OCI-LY1 (cell line): ENCODE measurements around the gene TMEM179.

ENCODE experiments used
- H2AFZ ChIP-seq: fragments of 200-600 bp; sonication (generic), shearing (Covaris generic); 2 replicates; pipeline ENCODE4 v1.6.0; 2014; ENCODE audit warnings: antibody characterized with exemption, mild to moderate bottlenecking, low read length
- H3F3A ChIP-seq: fragments of 200-600 bp; sonication (generic), shearing (Covaris generic); 2 replicates; pipeline ENCODE4 v1.6.0; 2014; ENCODE audit warnings: mild to moderate bottlenecking, antibody characterized with exemption, low read length, moderate library complexity; ENCODE audit not compliant: insufficient read depth
- H3K27ac ChIP-seq: fragments of 200-600 bp; sonication (generic); 2 replicates; pipeline ENCODE4 v1.5.1; 2014; ENCODE audit warnings: low read length, mixed run types, mild to moderate bottlenecking, low read depth; ENCODE audit not compliant: poor library complexity, severe bottlenecking
- H3K27me3 ChIP-seq: fragments of 200-600 bp; sonication (generic); 2 replicates; pipeline ENCODE4 v1.6.0; 2014; ENCODE audit warnings: antibody characterized with exemption, mild to moderate bottlenecking, low read length, moderate library complexity; ENCODE audit not compliant: insufficient read depth
- H3K36me3 ChIP-seq: fragments of 200-600 bp; sonication (generic); 2 replicates; pipeline ENCODE4 v1.6.1; 2014; ENCODE audit warnings: mild to moderate bottlenecking, antibody characterized with exemption, low read length, moderate library complexity, mixed read lengths; ENCODE audit not compliant: insufficient read depth
- H3K4me1 ChIP-seq: fragments of 200-600 bp; sonication (generic); 2 replicates; pipeline ENCODE4 v1.5.1; 2014; ENCODE audit warnings: mild to moderate bottlenecking, low read length, moderate library complexity; ENCODE audit not compliant: insufficient read depth, severe bottlenecking
- H3K4me2 ChIP-seq: fragments of 200-600 bp; sonication (generic), shearing (Covaris generic); 2 replicates; pipeline ENCODE4 v1.6.1; 2014; ENCODE audit warnings: low read length
- H3K4me3 ChIP-seq: fragments of 200-600 bp; sonication (generic); 2 replicates; pipeline ENCODE4 v1.5.1; 2014; ENCODE audit warnings: low read length, low read depth, mild to moderate bottlenecking, mixed read lengths; ENCODE audit not compliant: poor library complexity, severe bottlenecking
- H3K79me2 ChIP-seq: fragments of 200-600 bp; shearing (Covaris generic); 2 replicates; pipeline ENCODE4 v1.6.1; 2016; ENCODE audit warnings: mixed run types, low read length, mixed read lengths; ENCODE audit not compliant: insufficient read depth
- H3K9ac ChIP-seq: fragments of 200-600 bp; sonication (generic), shearing (Covaris generic); 2 replicates; pipeline ENCODE4 v1.6.1; 2014; ENCODE audit warnings: mild to moderate bottlenecking, low read length, mixed read lengths
- H3K9me2 ChIP-seq: fragments of 200-600 bp; sonication (generic), shearing (Covaris generic); 2 replicates; pipeline ENCODE4 v1.6.1; 2014; ENCODE audit warnings: low read depth, mild to moderate bottlenecking, low read length, mixed read lengths
- H3K9me3 ChIP-seq: fragments of 200-600 bp; shearing (Covaris generic); 2 replicates; pipeline ENCODE4 v1.6.1; 2014; ENCODE audit warnings: low read length, mixed read lengths
- H4K20me1 ChIP-seq: fragments of 200-600 bp; sonication (generic), shearing (Covaris generic); 2 replicates; pipeline ENCODE4 v1.6.0; 2016; ENCODE audit warnings: mild to moderate bottlenecking, low read length; ENCODE audit not compliant: insufficient read depth
- EZH2 ChIP-seq: fragments of 200-600 bp; sonication (generic), shearing (Covaris generic); IDR thresholded peaks from 2 replicates; pipeline ENCODE4 v1.8.0; 2017; ENCODE audit warnings: borderline replicate concordance, mixed run types, mild to moderate bottlenecking, antibody characterized with exemption, low read length, moderate library complexity, mixed read lengths
- TF ChIP-seq, protein P1 (sequence below): fragments of 200-600 bp; sonication (generic), shearing (Covaris generic); IDR thresholded peaks from 2 replicates; pipeline ENCODE4 v1.5.1; 2017; ENCODE audit warnings: mild to moderate bottlenecking, antibody characterized with exemption, low read length, moderate library complexity, mixed read lengths

Gene TMEM179

GRCh38 chr14:104652386-104652785 is 47.8 kb upstream of the TMEM179 start:
- Histone ChIP-seq H3K79me2 (no peaks in the 10 kb centered on the region), H3K4me3 (no peak overlapping the region), H3K4me2 (no peak overlapping the region), H3K9me2 (no peaks in the 10 kb centered on the region), H4K20me1 (no peaks in the 10 kb centered on the region), H3K27ac (no peak overlapping the region), H3K27me3 (peaks cover 4% of the 10 kb centered on the region; the same call in 1 of the 2 replicates), H3K4me1 (peaks cover 17% of the 10 kb centered on the region), H3F3A (no peaks in the 10 kb centered on the region), H3K9me3 (peaks cover 10% of the 10 kb centered on the region; the same call in 1 of the 2 replicates), H2AFZ (no peak overlapping the region), H3K9ac (no peak overlapping the region), H3K36me3 (no peaks in the 10 kb centered on the region)
- TF ChIP-seq, protein P1, sequence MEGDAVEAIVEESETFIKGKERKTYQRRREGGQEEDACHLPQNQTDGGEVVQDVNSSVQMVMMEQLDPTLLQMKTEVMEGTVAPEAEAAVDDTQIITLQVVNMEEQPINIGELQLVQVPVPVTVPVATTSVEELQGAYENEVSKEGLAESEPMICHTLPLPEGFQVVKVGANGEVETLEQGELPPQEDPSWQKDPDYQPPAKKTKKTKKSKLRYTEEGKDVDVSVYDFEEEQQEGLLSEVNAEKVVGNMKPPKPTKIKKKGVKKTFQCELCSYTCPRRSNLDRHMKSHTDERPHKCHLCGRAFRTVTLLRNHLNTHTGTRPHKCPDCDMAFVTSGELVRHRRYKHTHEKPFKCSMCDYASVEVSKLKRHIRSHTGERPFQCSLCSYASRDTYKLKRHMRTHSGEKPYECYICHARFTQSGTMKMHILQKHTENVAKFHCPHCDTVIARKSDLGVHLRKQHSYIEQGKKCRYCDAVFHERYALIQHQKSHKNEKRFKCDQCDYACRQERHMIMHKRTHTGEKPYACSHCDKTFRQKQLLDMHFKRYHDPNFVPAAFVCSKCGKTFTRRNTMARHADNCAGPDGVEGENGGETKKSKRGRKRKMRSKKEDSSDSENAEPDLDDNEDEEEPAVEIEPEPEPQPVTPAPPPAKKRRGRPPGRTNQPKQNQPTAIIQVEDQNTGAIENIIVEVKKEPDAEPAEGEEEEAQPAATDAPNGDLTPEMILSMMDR: no peak
- no peak for TF ChIP-seq EZH2

DNA sequence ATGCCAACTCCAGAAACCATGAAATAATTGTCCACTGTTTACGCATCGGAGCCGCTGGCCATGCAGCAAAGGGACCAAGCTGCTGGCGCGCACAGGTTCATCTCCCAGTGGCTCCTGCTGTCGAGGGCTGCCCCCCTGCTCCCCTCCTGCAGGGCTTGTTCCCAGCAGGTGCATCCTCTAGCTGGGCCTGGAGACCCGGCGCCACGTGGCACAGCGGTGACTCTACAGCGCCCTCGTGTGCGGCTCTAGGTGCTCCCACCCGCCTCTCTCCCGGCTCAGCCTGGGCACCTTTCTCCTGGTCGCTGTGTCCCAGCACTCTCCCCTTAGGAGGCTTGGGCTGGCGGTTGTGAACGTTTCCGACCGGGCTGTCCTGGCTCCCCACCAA is 47.3 kb upstream of the TMEM179 start:
- Histone ChIP-seq H3F3A (no peaks in the 10 kb centered on the region), H3K27ac (no peak overlapping the region), H3K9ac (no peak overlapping the region), H3K36me3 (no peaks in the 10 kb centered on the region), H3K79me2 (no peaks in the 10 kb centered on the region), H3K4me3 (no peak overlapping the region), H3K4me1 (peaks cover 12% of the 10 kb centered on the region), H3K9me3 (peaks cover 10% of the 10 kb centered on the region; the same call in 1 of the 2 replicates), H3K9me2 (no peaks in the 10 kb centered on the region), H3K27me3 (peaks cover 4% of the 10 kb centered on the region; the same call in 1 of the 2 replicates), H4K20me1 (no peaks in the 10 kb centered on the region), H3K4me2 (no peak overlapping the region), H2AFZ (no peak overlapping the region)
- TF ChIP-seq, protein P1: no peak
- no peak for TF ChIP-seq EZH2

DNA sequence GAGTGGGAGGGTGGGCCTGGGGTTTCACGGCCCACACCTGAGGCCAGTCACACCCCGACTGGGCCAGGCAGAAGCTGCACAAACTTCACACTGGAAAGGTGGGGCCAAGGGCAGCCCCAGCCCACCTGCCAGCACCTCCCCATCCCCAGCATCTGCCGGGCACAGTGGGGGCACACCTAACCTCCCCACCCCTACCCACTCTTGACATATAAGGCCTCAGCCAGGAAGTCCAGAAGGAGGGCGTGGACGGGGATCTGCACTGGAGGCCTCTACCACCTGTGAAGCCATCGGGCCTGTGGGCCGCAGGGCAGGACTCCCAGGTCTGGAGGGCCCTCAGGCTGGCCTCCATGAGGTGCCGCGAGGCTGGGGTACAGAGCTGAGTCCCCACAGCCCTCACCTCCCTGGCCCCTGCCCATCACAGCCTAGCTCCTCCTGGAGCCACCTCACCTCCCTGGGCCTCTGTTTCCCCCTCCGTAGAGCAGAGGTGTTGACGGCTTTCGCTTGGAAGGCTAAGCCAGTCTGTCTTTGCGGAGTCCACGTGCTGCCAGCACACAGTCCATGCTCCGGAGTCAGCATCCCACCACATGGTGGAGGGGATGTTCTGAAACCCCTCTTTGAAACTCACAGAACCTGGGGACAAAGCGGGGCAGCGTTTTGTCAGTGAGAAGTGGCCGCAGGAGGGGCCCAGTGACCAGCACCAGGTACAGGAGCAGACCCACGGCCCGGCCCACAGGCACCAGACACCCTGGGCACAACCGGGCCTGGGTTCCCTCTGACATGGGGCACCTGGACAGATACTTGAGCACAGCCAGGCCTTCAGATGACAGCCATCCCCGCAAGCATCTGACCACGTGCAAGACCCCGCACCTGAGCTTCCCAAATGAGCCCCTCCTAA is 46.7 kb upstream of the TMEM179 start:
- Histone ChIP-seq H2AFZ (no peak overlapping the region), H3K4me2 (no peak overlapping the region), H3K36me3 (no peaks in the 10 kb centered on the region), H3K9ac (no peak overlapping the region), H3K79me2 (no peaks in the 10 kb centered on the region), H4K20me1 (no peaks in the 10 kb centered on the region), H3K27ac (no peak overlapping the region), H3K4me3 (no peak overlapping the region), H3F3A (no peaks in the 10 kb centered on the region), H3K9me2 (no peaks in the 10 kb centered on the region), H3K27me3 (peaks cover 4% of the 10 kb centered on the region; the same call in 1 of the 2 replicates), H3K9me3 (peaks cover 10% of the 10 kb centered on the region; the same call in 1 of the 2 replicates), H3K4me1 (peaks cover 5% of the 10 kb centered on the region)
- TF ChIP-seq EZH2: no peak
- TF ChIP-seq, protein P1: no peak
